ENCODE results near the gene EXD2.

DNA sequence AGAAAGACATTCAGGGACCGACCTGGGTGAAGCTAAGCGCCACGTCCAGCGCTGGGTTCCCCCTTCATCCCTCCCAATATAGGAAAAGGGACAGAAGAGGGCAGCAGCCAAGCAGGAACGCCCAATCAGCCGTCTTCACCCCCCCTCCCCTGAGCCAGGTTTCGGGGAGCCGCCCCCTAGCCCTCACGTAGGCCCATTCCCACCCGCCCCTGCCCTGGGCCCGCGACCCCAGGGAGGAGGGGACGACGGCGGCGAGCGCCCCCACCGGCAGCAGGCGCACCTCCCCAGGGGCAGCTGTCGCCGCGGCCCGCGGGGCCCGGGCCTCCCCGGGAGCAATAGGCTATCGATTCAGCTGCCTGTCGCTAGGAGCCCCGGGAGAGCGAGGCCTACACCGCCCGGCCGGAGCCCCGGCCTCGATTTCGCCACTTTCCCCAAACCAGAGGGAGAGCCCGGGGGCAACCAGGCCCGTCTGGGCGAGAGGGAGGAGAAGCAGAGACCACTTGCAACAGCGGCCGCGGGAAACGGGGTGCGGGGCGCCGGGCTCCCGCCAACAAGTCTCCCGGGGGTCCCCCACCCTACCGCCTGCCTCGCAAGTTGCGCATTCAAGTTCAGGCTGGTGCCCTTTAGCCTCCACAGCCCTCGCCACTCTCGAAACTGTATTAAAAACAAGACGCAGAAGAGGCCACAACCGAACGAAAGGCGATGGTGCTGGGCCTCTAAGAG, 39.7 kb upstream of the EXD2 start:
- TF ChIP-seq CTCF (IDR thresholded peaks at IDR 0.05), result peak; percentile 57 to 66 (median 65)
- TF ChIP-seq POLR2A (IDR thresholded peaks at IDR 0.05; ENCODE audit: low read depth), result no peak
- TF ChIP-seq POLR2AphosphoS5 (IDR thresholded peaks at IDR 0.05), result peak; percentile 21 to 32
- TF ChIP-seq EP300 (IDR thresholded peaks at IDR 0.05), result no peak

All from esophagus muscularis mucosa (tissue), 4 donors.